Measurements from ENCODE around the gene ISOC2. TPM values are rescaled to one million over a fixed set of nuclear protein-coding genes. Genes with fewer than 3 reads are reported as not detected.

ISOC2 gene
- total and polyA plus RNA-seq, 9 of the 15 experiments (the other 6 are each of a cell fraction or from before 2014, with no cell fraction given): 1.2 to 229 (median 58.3) TPM

Other genes starting within 250 kb of the ISOC2 start
Only the 7 nearest of the 30 such genes appear.
- gene UBE2S, start 53.9 kb downstream of the ISOC2 start, total RNA-seq (2014; rRNA removed): 959 and 1,305 TPM in 2 replicates
- gene UBE2S, start 53.9 kb downstream of the ISOC2 start, total RNA-seq (2014; rRNA removed; fragmentation: Illumina TruSeq; extraction: Trizol): 35.0 and 65.5 TPM in 2 replicates
- gene UBE2S, start 53.9 kb downstream of the ISOC2 start, total RNA-seq (2015; rRNA removed; fragmentation: Illumina TruSeq; extraction: Trizol): 97.3 and 100 TPM in 2 replicates
- gene UBE2S, start 53.9 kb downstream of the ISOC2 start, total RNA-seq (2021): 390 and 411 TPM in 2 replicates
- 157 and 191 TPM in 2 replicates for gene UBE2S, start 53.9 kb downstream of the ISOC2 start, polyA plus RNA-seq (2011; rRNA removed)
- gene UBE2S, start 53.9 kb downstream of the ISOC2 start, polyA plus RNA-seq (2014; fragmentation: Illumina TruSeq; extraction: Trizol): 242 and 275 TPM in 2 replicates
- gene UBE2S, start 53.9 kb downstream of the ISOC2 start, polyA plus RNA-seq (2014; fragmentation: Nextera tagmentation; extraction: Ambion mirVana): 1 to 10 TPM; 1.5 to 1.6 TPM
- gene UBE2S, start 53.9 kb downstream of the ISOC2 start, polyA plus RNA-seq (2014; rRNA removed): 332 and 771 TPM in 2 replicates
- gene SHISA7, start 18.3 kb downstream of the ISOC2 start, total RNA-seq (2014; rRNA removed): 0.05 and 0.08 TPM in 2 replicates
- gene SHISA7, start 18.3 kb downstream of the ISOC2 start, total RNA-seq (2014; rRNA removed; fragmentation: Illumina TruSeq; extraction: Trizol): 0.04 and 0.13 TPM in 2 replicates
- 0.07 and 0.08 TPM in 2 replicates for gene SHISA7, start 18.3 kb downstream of the ISOC2 start, total RNA-seq (2015; rRNA removed; fragmentation: Illumina TruSeq; extraction: Trizol)
- gene SHISA7, start 18.3 kb downstream of the ISOC2 start, total RNA-seq (2021): 0.34 and 0.40 TPM in 2 replicates
- gene SHISA7, start 18.3 kb downstream of the ISOC2 start, polyA plus RNA-seq (2011; rRNA removed): 0.04 and 0.07 TPM in 2 replicates
- 0.36 TPM in 2 replicates for gene SHISA7, start 18.3 kb downstream of the ISOC2 start, polyA plus RNA-seq (2014; fragmentation: Illumina TruSeq; extraction: Trizol)
- under 1 TPM; 0.01 to 0.03 TPM for gene SHISA7, start 18.3 kb downstream of the ISOC2 start, polyA plus RNA-seq (2014; fragmentation: Nextera tagmentation; extraction: Ambion mirVana)
- 0.08 and 0.18 TPM in 2 replicates for gene SHISA7, start 18.3 kb downstream of the ISOC2 start, polyA plus RNA-seq (2014; rRNA removed)
- gene C19orf85, start 3.1 kb upstream of the ISOC2 start, total RNA-seq (2014; rRNA removed): not detected in 2 replicates
- gene C19orf85, start 3.1 kb upstream of the ISOC2 start, total RNA-seq (2014; rRNA removed; fragmentation: Illumina TruSeq; extraction: Trizol): not detected in 2 replicates
- not detected in 2 replicates for gene C19orf85, start 3.1 kb upstream of the ISOC2 start, total RNA-seq (2015; rRNA removed; fragmentation: Illumina TruSeq; extraction: Trizol)
- not detected in 2 replicates for gene C19orf85, start 3.1 kb upstream of the ISOC2 start, total RNA-seq (2021)
- not detected in 2 replicates for gene C19orf85, start 3.1 kb upstream of the ISOC2 start, polyA plus RNA-seq (2011; rRNA removed)
- gene C19orf85, start 3.1 kb upstream of the ISOC2 start, polyA plus RNA-seq (2014; fragmentation: Illumina TruSeq; extraction: Trizol): not detected in 2 replicates
- gene C19orf85, start 3.1 kb upstream of the ISOC2 start, polyA plus RNA-seq (2014; fragmentation: Nextera tagmentation; extraction: Ambion mirVana): not detected
- gene C19orf85, start 3.1 kb upstream of the ISOC2 start, polyA plus RNA-seq (2014; rRNA removed): not detected in 2 replicates
- 3.7 and 5.7 TPM in 2 replicates for gene ZNF628, start 15.0 kb upstream of the ISOC2 start, total RNA-seq (2014; rRNA removed)
- gene ZNF628, start 15.0 kb upstream of the ISOC2 start, total RNA-seq (2014; rRNA removed; fragmentation: Illumina TruSeq; extraction: Trizol): not detected in 2 replicates
- gene ZNF628, start 15.0 kb upstream of the ISOC2 start, total RNA-seq (2015; rRNA removed; fragmentation: Illumina TruSeq; extraction: Trizol): 0.76 and 1.5 TPM in 2 replicates
- gene ZNF628, start 15.0 kb upstream of the ISOC2 start, total RNA-seq (2021): 12.9 and 13.6 TPM in 2 replicates
- gene ZNF628, start 15.0 kb upstream of the ISOC2 start, polyA plus RNA-seq (2011; rRNA removed): 0.18 and 0.37 TPM in 2 replicates
- 0.13 and 1.1 TPM in 2 replicates for gene ZNF628, start 15.0 kb upstream of the ISOC2 start, polyA plus RNA-seq (2014; fragmentation: Illumina TruSeq; extraction: Trizol)
- not detected for gene ZNF628, start 15.0 kb upstream of the ISOC2 start, polyA plus RNA-seq (2014; fragmentation: Nextera tagmentation; extraction: Ambion mirVana)
- 3.7 and 6.4 TPM in 2 replicates for gene ZNF628, start 15.0 kb upstream of the ISOC2 start, polyA plus RNA-seq (2014; rRNA removed)
- 43.8 and 46.5 TPM in 2 replicates for gene NAT14, start 23.5 kb upstream of the ISOC2 start, total RNA-seq (2014; rRNA removed)
- 14.4 and 21.6 TPM in 2 replicates for gene NAT14, start 23.5 kb upstream of the ISOC2 start, total RNA-seq (2014; rRNA removed; fragmentation: Illumina TruSeq; extraction: Trizol)
- 25.3 and 25.7 TPM in 2 replicates for gene NAT14, start 23.5 kb upstream of the ISOC2 start, total RNA-seq (2015; rRNA removed; fragmentation: Illumina TruSeq; extraction: Trizol)
- 70.6 and 77.0 TPM in 2 replicates for gene NAT14, start 23.5 kb upstream of the ISOC2 start, total RNA-seq (2021)
- gene NAT14, start 23.5 kb upstream of the ISOC2 start, polyA plus RNA-seq (2011; rRNA removed): 30.3 and 44.3 TPM in 2 replicates
- 26.7 and 33.2 TPM in 2 replicates for gene NAT14, start 23.5 kb upstream of the ISOC2 start, polyA plus RNA-seq (2014; fragmentation: Illumina TruSeq; extraction: Trizol)
- gene NAT14, start 23.5 kb upstream of the ISOC2 start, polyA plus RNA-seq (2014; fragmentation: Nextera tagmentation; extraction: Ambion mirVana): 1 to 10 TPM; 2.4 to 4.6 TPM
- 61.7 and 62.8 TPM in 2 replicates for gene NAT14, start 23.5 kb upstream of the ISOC2 start, polyA plus RNA-seq (2014; rRNA removed)
- 0.14 and 0.20 TPM in 2 replicates for gene SSC5D, start 26.8 kb upstream of the ISOC2 start, total RNA-seq (2014; rRNA removed)
- gene SSC5D, start 26.8 kb upstream of the ISOC2 start, total RNA-seq (2014; rRNA removed; fragmentation: Illumina TruSeq; extraction: Trizol): 0.03 and 0.04 TPM in 2 replicates
- gene SSC5D, start 26.8 kb upstream of the ISOC2 start, total RNA-seq (2015; rRNA removed; fragmentation: Illumina TruSeq; extraction: Trizol): 0.15 and 0.18 TPM in 2 replicates
- 0.67 and 0.71 TPM in 2 replicates for gene SSC5D, start 26.8 kb upstream of the ISOC2 start, total RNA-seq (2021)
- gene SSC5D, start 26.8 kb upstream of the ISOC2 start, polyA plus RNA-seq (2011; rRNA removed): 0.07 and 0.12 TPM in 2 replicates
- gene SSC5D, start 26.8 kb upstream of the ISOC2 start, polyA plus RNA-seq (2014; fragmentation: Illumina TruSeq; extraction: Trizol): 0.19 TPM in 2 replicates
- not detected for gene SSC5D, start 26.8 kb upstream of the ISOC2 start, polyA plus RNA-seq (2014; fragmentation: Nextera tagmentation; extraction: Ambion mirVana)
- gene SSC5D, start 26.8 kb upstream of the ISOC2 start, polyA plus RNA-seq (2014; rRNA removed): 0.08 and 0.09 TPM in 2 replicates
- gene SBK2, start 75.5 kb upstream of the ISOC2 start, total RNA-seq (2014; rRNA removed): not detected in 2 replicates
- gene SBK2, start 75.5 kb upstream of the ISOC2 start, total RNA-seq (2014; rRNA removed; fragmentation: Illumina TruSeq; extraction: Trizol): not detected in 2 replicates
- gene SBK2, start 75.5 kb upstream of the ISOC2 start, total RNA-seq (2015; rRNA removed; fragmentation: Illumina TruSeq; extraction: Trizol): not detected in 2 replicates
- gene SBK2, start 75.5 kb upstream of the ISOC2 start, total RNA-seq (2021): not detected in 2 replicates
- not detected in 2 replicates for gene SBK2, start 75.5 kb upstream of the ISOC2 start, polyA plus RNA-seq (2011; rRNA removed)
- gene SBK2, start 75.5 kb upstream of the ISOC2 start, polyA plus RNA-seq (2014; fragmentation: Illumina TruSeq; extraction: Trizol): not detected in 2 replicates
- gene SBK2, start 75.5 kb upstream of the ISOC2 start, polyA plus RNA-seq (2014; fragmentation: Nextera tagmentation; extraction: Ambion mirVana): not detected
- not detected in 2 replicates for gene SBK2, start 75.5 kb upstream of the ISOC2 start, polyA plus RNA-seq (2014; rRNA removed)